CD4-positive, CD25-positive, alpha-beta regulatory T cell (primary cell): ENCODE data around the gene DHRS7B. TPM values are rescaled to one million over a fixed set of nuclear protein-coding genes. Genes with fewer than 3 reads are reported as not detected.

Experiments
- ATAC-seq, 2 donors: fragments of 150-1000 bp; cut with Tn5 transposase; one replicate each; pipeline ENCODE4 v1.10.0; 2021; ENCODE audit warnings: low read depth in 2 of 2, moderate number of reproducible peaks in 2 of 2, moderate library complexity in 1 of 2
- DNase-seq, 3 donors: peaks; one replicate each; pipeline versions ENCODE4 v3.0.0 to v3.0.0-alpha.2; 2012 to 2022; ENCODE audit warnings: mixed read lengths in 1 of 3
- H3K27ac ChIP-seq: one replicate; pipeline ENCODE4 v1.7.0; 2013; ENCODE audit warnings: mild to moderate bottlenecking, low read length; ENCODE audit not compliant: insufficient read depth, poor library complexity, severe bottlenecking
- H3K27me3 ChIP-seq: one replicate; pipeline ENCODE4 v1.7.0; 2013; ENCODE audit warnings: low read length; ENCODE audit not compliant: control insufficient read depth, insufficient read depth
- H3K36me3 ChIP-seq: one replicate; pipeline ENCODE4 v1.7.0; 2013; ENCODE audit warnings: mild to moderate bottlenecking, low read length, moderate library complexity; ENCODE audit not compliant: control insufficient read depth, insufficient read depth
- H3K4me1 ChIP-seq: 2 replicates; pipeline ENCODE4 v1.7.0; 2013; ENCODE audit warnings: mild to moderate bottlenecking, low read length; ENCODE audit not compliant: insufficient read depth, control insufficient read depth, poor library complexity, severe bottlenecking
- H3K4me3 ChIP-seq: one replicate; pipeline ENCODE4 v1.7.0; 2013; ENCODE audit warnings: low read depth, mild to moderate bottlenecking, low read length, moderate library complexity
- H3K9me3 ChIP-seq, 2 experiments: 1 replicate in 1 of 2; 2 replicates in 1 of 2; pipeline ENCODE4 v1.7.0; 2013; ENCODE audit warnings: low read length in 2 of 2, mild to moderate bottlenecking in 1 of 2, moderate library complexity in 1 of 2; ENCODE audit not compliant: control insufficient read depth in 2 of 2
- H3K27ac Mint-ChIP-seq, 3 donors: one replicate each; pipeline ENCODE4 v1.8.0; 2020 to 2022; ENCODE audit warnings: mild to moderate bottlenecking in 3 of 3, mixed read lengths in 3 of 3, moderate library complexity in 2 of 3
- H3K27me3 Mint-ChIP-seq: one replicate; pipeline ENCODE4 v1.8.0; 2022; ENCODE audit warnings: mild to moderate bottlenecking, mixed read lengths
- H3K36me3 Mint-ChIP-seq: one replicate; pipeline ENCODE4 v1.8.0; 2020; ENCODE audit warnings: mixed read lengths
- H3K4me1 Mint-ChIP-seq, 4 donors: one replicate each; pipeline ENCODE4 v1.8.0; 2020 to 2022; ENCODE audit warnings: mixed read lengths in 4 of 4, mild to moderate bottlenecking in 1 of 4
- H3K4me3 Mint-ChIP-seq, 4 donors: one replicate each; pipeline ENCODE4 v1.8.0; 2020 to 2022; ENCODE audit warnings: mild to moderate bottlenecking in 4 of 4, mixed read lengths in 4 of 4, moderate library complexity in 3 of 4
- H3K9me3 Mint-ChIP-seq, 7 donors: one replicate each; pipeline ENCODE4 v1.8.0; 2020 to 2022; ENCODE audit warnings: mixed read lengths in 7 of 7, mild to moderate bottlenecking in 3 of 7, moderate library complexity in 2 of 7
- polyA plus RNA-seq, 4 donors: library from polyadenylated mRNA; unstranded; fragments of 300-500 nt; fragmentation: Illumina TruSeq; gene quantifications; one replicate each; pipeline ENCODE4 v1.2.3, GENCODE V29; 2021
- total RNA-seq: library from RNA; stranded (reverse); gene quantifications from one replicate; pipeline ENCODE4 v1.2.3, GENCODE V29; 2022

The DHRS7B gene
- total and polyA plus RNA-seq, 5 donors from 2014 or later, result 7.6 to 17.2 (median 12.2) TPM

DNA sequence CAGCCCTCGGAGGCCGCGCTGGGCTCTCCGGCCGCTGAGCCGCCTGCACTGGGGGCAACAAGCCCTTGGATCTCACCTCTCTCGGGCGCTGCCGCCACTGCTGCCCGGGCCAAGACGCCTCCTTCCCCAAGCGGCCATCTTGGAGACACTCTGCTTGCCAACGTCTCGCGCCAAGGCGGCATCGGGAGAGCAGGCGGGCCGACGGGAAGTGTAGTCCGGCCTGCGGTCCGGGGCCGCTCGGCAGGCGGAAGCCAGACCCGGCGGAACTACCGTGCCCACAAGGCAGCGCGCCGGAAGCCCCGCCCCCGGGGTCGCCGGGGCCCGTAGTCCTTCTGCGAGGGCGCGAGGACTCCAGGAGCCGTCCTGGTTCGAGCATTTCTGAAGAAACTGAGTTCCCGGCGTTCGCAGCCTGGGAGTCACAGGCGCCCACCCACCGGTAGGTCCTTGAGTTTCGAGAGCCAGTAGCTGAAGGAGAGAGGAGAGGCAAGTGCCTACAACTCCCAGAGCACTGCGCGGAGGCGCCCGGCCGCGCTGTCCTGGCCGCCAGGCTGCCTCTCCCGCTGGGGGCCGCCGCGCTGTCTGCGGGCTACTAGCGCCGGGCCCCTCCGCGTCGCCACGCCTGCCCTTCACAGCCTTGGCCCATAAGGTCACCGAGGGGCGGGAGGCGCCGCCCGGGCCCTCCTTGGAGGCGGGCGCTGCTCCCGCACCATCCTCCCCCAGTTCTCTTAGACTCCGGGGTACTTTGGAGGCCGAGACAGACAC is 87.4 kb downstream of the DHRS7B start, which contains the start of gene TMEM11:
Gene TMEM11, minus strand, starts transcription at position 147 of the 762 bp plus-strand sequence. Its CDS starts 9 bp downstream, at position 138.
- H3K27ac Mint-ChIP-seq, result peak within 1 kb of the TSS; percentile 89 to 94 (median 91)
- Histone ChIP-seq H3K36me3 (peaks cover 12% of the 10 kb centered on the region), H3K4me1 (peaks cover 38% of the 10 kb centered on the region), H3K4me3 (peak within 1 kb of the TSS; percentile 92), H3K9me3 (no peaks in the 10 kb centered on the region), H3K27ac (peak within 1 kb of the TSS; percentile 88), H3K27me3 (no peaks in the 10 kb centered on the region)
- H3K9me3 Mint-ChIP-seq, result no peaks in the 10 kb centered on the region
- peak; percentile 93 to 98 (median 95) for DNase-seq
- H3K36me3 Mint-ChIP-seq, result peaks cover 9% of the 10 kb centered on the region
- ATAC-seq, result peak; percentile 96 to 97
- H3K4me1 Mint-ChIP-seq, result peaks cover 11 to 77% (median 39%) of the 10 kb centered on the region in 4 donors
- H3K27me3 Mint-ChIP-seq, result no peaks in the 10 kb centered on the region
- H3K4me3 Mint-ChIP-seq, result peak within 1 kb of the TSS; percentile 91 to 97 (median 93)

DNA sequence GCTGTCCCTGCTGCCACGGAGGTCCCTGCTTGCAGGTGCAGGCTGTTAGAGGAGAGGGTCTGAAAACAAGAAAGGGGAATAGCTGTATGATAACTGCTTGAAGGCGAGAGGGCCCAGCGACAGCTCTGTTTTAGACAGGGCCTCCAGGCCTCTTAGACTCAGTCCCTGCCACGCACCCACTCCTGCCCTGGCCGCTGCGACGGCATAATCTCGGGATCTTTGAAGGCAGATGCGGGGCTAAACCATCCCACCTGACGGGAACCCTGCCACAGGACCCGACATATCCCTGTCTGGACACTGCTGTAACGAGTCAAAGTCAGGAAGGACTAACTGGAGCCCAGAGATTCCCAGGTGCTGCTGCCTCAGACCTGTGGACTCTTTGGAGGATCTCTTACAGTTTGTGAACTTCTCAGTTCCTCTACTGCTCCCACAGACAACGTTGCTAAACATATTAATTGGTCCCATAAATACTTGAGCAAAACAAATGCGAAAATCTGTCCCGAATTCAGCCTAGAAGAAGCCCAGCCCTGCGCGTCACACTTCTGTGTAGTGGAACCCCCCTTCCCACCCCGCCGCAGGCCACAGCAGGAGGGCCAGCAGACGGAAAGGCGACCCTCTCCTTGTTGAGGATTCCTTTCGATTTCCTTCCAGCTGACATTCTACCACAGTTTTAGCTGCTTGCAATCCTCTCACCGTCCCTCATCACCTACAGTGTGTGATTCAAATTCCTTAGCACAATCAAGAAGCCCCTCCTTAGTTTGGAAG is 88.2 kb downstream of the DHRS7B start:
- Mint-ChIP-seq H3K27ac (peak overlapping the region; percentile 66 to 91 (median 89)), H3K36me3 (peaks cover 9% of the 10 kb centered on the region), H3K4me3 (peak overlapping the region; percentile 91 to 94 (median 92)), H3K4me1 (peaks cover 11 to 74% (median 39%) of the 10 kb centered on the region in 4 donors), H3K27me3 (no peaks in the 10 kb centered on the region), H3K9me3 (no peaks in the 10 kb centered on the region)
- Histone ChIP-seq H3K4me3 (peak overlapping the region; percentile 82), H3K36me3 (peaks cover 11% of the 10 kb centered on the region), H3K27me3 (no peaks in the 10 kb centered on the region), H3K9me3 (no peaks in the 10 kb centered on the region), H3K27ac (peak overlapping the region; percentile 88), H3K4me1 (peaks cover 38% of the 10 kb centered on the region)
- ATAC-seq, result no peak
- DNase-seq, result no peak

DNA sequence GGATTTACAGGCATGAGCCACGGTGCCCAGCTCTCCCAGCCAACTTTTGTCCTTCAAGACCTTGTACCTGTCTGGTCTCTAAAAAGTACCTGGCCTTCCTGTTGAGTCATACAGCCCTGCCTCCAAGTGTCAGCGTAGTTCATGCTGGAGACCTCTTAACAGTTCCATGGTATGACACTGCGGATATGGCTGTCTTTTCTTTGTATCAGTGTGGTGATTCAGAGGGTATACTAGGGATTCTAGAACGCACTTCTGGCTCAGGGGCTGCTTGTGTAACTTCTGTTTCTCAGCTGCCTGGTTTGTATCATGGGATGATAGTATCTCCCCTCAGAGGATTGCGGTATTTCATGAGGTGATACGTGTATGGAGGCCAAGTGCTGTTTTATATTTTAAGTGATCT is 89.2 kb downstream of the DHRS7B start:
- Mint-ChIP-seq H3K36me3 (peaks cover 6% of the 10 kb centered on the region), H3K4me1 (peaks cover 11 to 64% (median 38%) of the 10 kb centered on the region in 4 donors), H3K4me3 (peak overlapping the region; percentile 57 to 94 (median 92)), H3K9me3 (no peaks in the 10 kb centered on the region), H3K27me3 (no peaks in the 10 kb centered on the region), H3K27ac (peak overlapping the region in 2 of 3 donors; percentile 51 to 91)
- Histone ChIP-seq H3K27ac (no peak overlapping the region), H3K27me3 (no peaks in the 10 kb centered on the region), H3K4me3 (no peak overlapping the region), H3K36me3 (peaks cover under 1% of the 10 kb centered on the region), H3K4me1 (peaks cover 35% of the 10 kb centered on the region), H3K9me3 (no peaks in the 10 kb centered on the region)
- ATAC-seq (no peak), DNase-seq (peak in 1 of 3 donors; percentile 31)

DNA sequence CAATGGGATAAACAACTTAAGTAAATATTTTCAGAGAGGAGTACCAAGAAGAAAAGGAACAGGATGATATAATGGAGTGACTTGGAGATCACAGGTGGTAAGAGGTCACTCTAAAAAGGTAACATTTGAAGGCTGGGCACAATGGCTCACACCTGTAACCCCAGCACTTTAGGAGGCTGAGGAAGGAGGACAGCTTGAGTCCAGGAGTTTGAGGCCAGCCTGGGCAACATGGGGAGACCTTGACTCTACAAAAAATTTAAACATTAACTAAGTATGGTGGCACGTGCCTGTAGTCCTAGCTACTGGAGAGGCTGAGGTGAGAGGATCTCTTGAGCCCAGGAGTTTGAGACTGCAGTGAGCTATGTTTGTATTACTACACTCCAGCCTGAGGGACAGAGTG is 90.6 kb downstream of the DHRS7B start:
- Histone ChIP-seq H3K4me1 (peaks cover 21% of the 10 kb centered on the region), H3K27me3 (no peaks in the 10 kb centered on the region), H3K27ac (no peak overlapping the region), H3K36me3 (peaks cover 2% of the 10 kb centered on the region), H3K9me3 (no peaks in the 10 kb centered on the region), H3K4me3 (no peak overlapping the region)
- ATAC-seq, result no peak
- peak overlapping the region in 2 of 4 donors; percentile 33 to 92 for H3K4me3 Mint-ChIP-seq
- no peaks in the 10 kb centered on the region for H3K9me3 Mint-ChIP-seq
- no peak for DNase-seq
- peaks cover 11 to 50% (median 26%) of the 10 kb centered on the region in 4 donors for H3K4me1 Mint-ChIP-seq
- no peaks in the 10 kb centered on the region for H3K27me3 Mint-ChIP-seq
- H3K36me3 Mint-ChIP-seq, result peaks cover 17% of the 10 kb centered on the region
- H3K27ac Mint-ChIP-seq, result peak overlapping the region in 2 of 3 donors; percentile 50 to 92

DNA sequence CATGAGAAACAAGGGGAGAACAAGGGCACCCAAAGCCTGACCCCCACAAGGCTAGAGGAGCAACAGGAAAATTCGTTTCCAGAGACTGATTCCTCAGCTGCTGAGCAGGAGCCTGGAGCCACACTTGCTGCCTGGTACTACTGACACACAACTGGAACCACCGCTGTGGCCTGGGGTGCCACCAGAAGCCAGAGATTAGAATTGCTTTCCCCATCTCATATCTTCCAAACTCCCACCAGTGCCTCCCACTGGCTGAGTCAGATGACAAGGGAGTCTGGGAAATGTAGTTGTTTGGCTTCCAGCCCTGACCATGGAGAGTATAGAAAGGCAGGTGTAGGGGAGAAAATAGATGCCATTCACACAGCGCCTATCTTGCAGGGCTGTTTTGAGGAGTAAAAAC is 91.3 kb downstream of the DHRS7B start:
- ATAC-seq, result no peak
- H3K27me3 Mint-ChIP-seq, result no peaks in the 10 kb centered on the region
- peaks cover 5 to 42% (median 19%) of the 10 kb centered on the region in 4 donors for H3K4me1 Mint-ChIP-seq
- Histone ChIP-seq H3K4me1 (peaks cover 14% of the 10 kb centered on the region), H3K27me3 (no peaks in the 10 kb centered on the region), H3K36me3 (peaks cover 5% of the 10 kb centered on the region), H3K4me3 (no peak overlapping the region), H3K27ac (no peak overlapping the region), H3K9me3 (no peaks in the 10 kb centered on the region)
- no peaks in the 10 kb centered on the region for H3K9me3 Mint-ChIP-seq
- no peak for DNase-seq
- H3K4me3 Mint-ChIP-seq, result no peak overlapping the region
- H3K27ac Mint-ChIP-seq, result peak overlapping the region in 1 of 3 donors; percentile 50
- peaks cover 17% of the 10 kb centered on the region for H3K36me3 Mint-ChIP-seq

DNA sequence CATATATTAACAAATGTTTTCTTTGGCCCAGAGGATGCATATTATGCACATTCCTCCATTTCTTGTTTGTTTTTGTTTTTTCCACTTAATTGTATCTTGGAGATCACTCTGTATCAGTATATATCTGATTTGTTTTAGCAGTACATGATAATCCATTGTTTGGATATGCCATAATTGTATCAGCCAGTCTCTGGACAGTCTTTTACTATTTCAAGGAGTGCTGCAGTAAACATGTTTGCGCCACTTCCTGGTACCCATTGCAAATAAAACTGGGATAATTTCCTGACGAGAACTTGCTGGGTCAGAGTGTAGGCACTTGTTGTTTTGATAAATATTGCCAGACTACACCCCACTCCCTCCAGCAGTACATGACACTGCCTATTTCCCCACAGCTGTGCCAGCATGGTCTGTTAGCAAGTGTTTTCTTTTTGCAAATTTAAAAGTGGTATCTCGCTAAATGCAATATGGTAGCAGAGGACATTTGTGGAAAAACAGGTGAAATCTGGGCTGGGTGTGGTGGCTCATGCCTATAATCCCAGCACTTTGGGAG is 92.1 kb downstream of the DHRS7B start:
- peaks cover 9% of the 10 kb centered on the region for H3K4me1 ChIP-seq
- Mint-ChIP-seq H3K36me3 (peaks cover 17% of the 10 kb centered on the region), H3K4me1 (peaks cover 5 to 38% (median 19%) of the 10 kb centered on the region in 4 donors), H3K9me3 (no peaks in the 10 kb centered on the region), H3K27me3 (no peaks in the 10 kb centered on the region), H3K27ac (no peak overlapping the region), H3K4me3 (peak overlapping the region in 1 of 4 donors; percentile 18)
- H3K9me3 ChIP-seq, result no peaks in the 10 kb centered on the region
- no peak overlapping the region for H3K4me3 ChIP-seq
- no peak for DNase-seq
- H3K36me3 ChIP-seq, result peaks cover 5% of the 10 kb centered on the region
- no peak overlapping the region for H3K27ac ChIP-seq
- H3K27me3 ChIP-seq, result no peaks in the 10 kb centered on the region
- no peak for ATAC-seq

DNA sequence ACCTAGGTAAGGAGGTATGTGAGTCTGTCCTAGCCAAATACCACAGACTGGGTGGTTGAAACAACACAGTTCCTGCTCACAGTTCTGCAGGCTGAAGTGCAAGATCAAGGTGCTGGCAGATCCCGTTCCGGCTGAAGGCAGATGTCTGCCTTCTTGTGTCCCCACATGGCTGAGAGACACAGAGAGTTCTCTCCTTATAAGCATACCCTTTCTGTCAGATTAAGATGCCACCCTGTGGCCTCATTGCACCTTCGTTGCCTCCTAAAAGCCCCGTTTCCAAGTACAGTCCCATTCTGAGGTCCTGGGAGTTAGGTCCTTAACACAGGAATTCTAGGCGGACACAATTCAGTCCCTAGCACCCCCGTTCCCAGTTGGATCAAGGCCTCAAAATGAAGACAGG is 96.3 kb downstream of the DHRS7B start:
- Histone ChIP-seq H3K27me3 (no peaks in the 10 kb centered on the region), H3K36me3 (peaks cover 5% of the 10 kb centered on the region), H3K4me1 (no peaks in the 10 kb centered on the region), H3K9me3 (no peaks in the 10 kb centered on the region), H3K4me3 (no peak overlapping the region), H3K27ac (no peak overlapping the region)
- Mint-ChIP-seq H3K9me3 (no peaks in the 10 kb centered on the region), H3K4me1 (peaks cover 2 to 5% (median 3%) of the 10 kb centered on the region in 4 donors), H3K4me3 (no peak overlapping the region), H3K27me3 (no peaks in the 10 kb centered on the region), H3K27ac (no peak overlapping the region), H3K36me3 (peaks cover 12% of the 10 kb centered on the region)
- DNase-seq (no peak), ATAC-seq (no peak)
